ENCODE measurements around the gene RNMT.

Gene RNMT

DNA sequence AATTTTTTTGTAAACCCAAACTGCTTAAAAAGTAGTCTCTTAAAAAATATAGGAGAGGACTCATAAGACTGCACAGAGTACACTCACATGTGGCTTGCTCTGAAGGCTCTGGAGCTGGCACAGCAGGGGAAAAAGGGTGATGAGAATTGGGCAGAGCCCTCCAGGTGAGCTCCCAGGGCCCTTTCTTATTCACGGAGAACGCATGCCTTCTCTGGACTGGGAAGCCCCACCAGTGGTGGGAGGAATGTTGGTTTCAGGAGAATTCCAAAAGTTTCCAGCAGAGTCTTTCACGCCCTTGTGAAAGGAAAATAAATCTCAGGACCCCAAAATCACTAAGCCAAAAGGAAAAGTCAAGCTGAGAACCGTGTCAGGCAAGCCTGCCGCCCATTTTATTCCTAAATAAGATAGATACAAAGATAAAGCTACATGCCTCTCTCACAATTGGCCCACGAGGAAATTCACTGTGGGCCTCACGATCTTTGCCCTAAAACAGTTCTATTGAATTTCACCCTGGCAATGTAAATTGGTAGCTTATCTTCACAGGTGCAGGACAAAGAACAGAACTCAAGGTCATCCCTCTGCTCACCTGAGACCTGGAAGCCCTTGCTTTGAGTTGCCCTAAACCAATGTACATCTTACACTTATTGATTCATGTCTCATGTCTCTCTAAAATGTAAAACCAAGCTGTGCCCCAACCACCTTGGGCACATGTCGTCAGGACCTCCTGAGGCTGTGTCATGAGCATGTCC is 82.0 kb downstream of the RNMT start:
- H3K4me2 ChIP-seq (ENCODE audit: low read depth, low read length, poor library complexity, severe bottlenecking): no peak overlapping the region
- H3K27ac ChIP-seq (ENCODE audit: low read depth, low read length): no peak overlapping the region
- no peaks in the 10 kb centered on the region for H3K27me3 ChIP-seq (ENCODE audit: low read length)

DNA sequence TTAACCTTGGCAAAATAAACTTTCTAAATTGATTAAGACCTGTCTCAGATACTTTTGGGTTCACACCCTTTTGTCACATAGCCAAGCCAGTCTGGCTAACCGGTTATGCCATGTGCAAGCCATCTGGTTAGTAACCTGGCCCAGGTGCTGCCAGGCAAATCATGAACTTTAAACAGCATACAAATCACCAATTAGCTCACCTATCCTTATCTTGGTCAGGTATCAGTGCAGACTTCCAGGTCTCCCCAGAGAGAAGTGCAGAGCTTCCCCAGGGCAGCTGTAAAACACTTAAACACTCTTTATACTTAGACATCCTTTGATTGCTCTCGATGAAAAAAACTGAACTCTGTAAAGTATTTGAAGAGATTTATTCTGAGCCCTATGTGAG is 82.6 kb downstream of the RNMT start:
- H3K4me3 ChIP-seq (ENCODE audit: insufficient read depth, low read length, poor library complexity, severe bottlenecking): no peak overlapping the region

More for the DNA sequence above, 82.0 kb downstream of the RNMT start:
- Histone ChIP-seq H3K9me3 (ENCODE audit: insufficient read depth, low read length) (no peaks in the 10 kb centered on the region), H3K9me2 (replicated peaks; ENCODE audit: insufficient read depth, low read length) (no peaks in the 10 kb centered on the region), H3K79me2 (ENCODE audit: insufficient read depth, low read length) (no peaks in the 10 kb centered on the region), H3F3A (ENCODE audit: insufficient read depth) (no peaks in the 10 kb centered on the region), H4K20me1 (ENCODE audit: low read depth, low read length) (no peaks in the 10 kb centered on the region), H3K4me3 (ENCODE audit: insufficient read depth, low read length, poor library complexity, severe bottlenecking) (no peak overlapping the region), H3K9ac (ENCODE audit: low read length) (no peak overlapping the region), H2AFZ (ENCODE audit: low read depth, low read length, severe bottlenecking) (no peak overlapping the region), H3K36me3 (ENCODE audit: low read length) (no peaks in the 10 kb centered on the region)
- TF ChIP-seq EZH2phosphoT487 (conservative IDR thresholded peaks at IDR 0.05; ENCODE audit: low read length): no peak
- TF ChIP-seq, protein P1, sequence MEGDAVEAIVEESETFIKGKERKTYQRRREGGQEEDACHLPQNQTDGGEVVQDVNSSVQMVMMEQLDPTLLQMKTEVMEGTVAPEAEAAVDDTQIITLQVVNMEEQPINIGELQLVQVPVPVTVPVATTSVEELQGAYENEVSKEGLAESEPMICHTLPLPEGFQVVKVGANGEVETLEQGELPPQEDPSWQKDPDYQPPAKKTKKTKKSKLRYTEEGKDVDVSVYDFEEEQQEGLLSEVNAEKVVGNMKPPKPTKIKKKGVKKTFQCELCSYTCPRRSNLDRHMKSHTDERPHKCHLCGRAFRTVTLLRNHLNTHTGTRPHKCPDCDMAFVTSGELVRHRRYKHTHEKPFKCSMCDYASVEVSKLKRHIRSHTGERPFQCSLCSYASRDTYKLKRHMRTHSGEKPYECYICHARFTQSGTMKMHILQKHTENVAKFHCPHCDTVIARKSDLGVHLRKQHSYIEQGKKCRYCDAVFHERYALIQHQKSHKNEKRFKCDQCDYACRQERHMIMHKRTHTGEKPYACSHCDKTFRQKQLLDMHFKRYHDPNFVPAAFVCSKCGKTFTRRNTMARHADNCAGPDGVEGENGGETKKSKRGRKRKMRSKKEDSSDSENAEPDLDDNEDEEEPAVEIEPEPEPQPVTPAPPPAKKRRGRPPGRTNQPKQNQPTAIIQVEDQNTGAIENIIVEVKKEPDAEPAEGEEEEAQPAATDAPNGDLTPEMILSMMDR (IDR thresholded peaks at IDR 0.05; ENCODE audit: insufficient read depth, low read length, poor library complexity, severe bottlenecking): no peak

DNA sequence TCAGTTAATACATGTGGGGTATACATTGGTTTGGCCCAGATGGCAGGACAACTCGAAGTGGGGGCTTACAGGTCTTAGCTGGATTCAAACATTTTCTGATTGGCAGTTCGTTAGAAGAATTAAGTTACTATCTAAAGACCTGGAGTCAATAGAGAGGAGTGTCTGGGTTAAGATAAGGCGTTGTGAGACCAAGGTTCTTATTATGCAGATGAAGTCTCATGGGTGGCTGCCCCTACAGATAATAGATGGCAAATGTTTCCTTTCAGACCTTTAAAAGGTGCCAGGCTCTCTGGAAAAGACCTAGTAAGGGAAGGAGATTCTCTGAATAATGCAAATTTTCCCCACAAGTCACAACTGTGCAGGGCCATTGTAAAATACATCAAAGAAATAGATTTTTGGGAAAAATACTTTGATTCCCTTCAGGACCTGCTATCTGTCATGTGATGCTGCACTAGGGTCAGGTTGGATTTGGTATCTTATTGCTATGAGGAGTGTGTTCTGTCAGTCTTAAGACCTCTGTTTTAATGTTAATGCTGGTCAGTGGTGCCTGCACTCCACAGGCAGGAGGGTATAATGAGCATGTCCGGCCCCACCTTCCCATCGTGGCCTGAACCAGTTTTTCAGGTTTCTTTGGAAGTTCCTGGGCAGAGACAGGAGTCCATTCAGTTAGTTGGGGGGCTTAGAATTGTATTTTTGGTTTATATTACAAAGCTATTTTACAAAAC is 83.2 kb downstream of the RNMT start:
- no peak overlapping the region for H3K4me3 ChIP-seq (ENCODE audit: insufficient read depth, low read length, poor library complexity, severe bottlenecking)

More for the DNA sequence above, 82.6 kb downstream of the RNMT start:
- no peaks in the 10 kb centered on the region for H3K27me3 ChIP-seq (ENCODE audit: low read length)
- H2AFZ ChIP-seq (ENCODE audit: low read depth, low read length, severe bottlenecking): no peak overlapping the region
- H3K9ac ChIP-seq (ENCODE audit: low read length): no peak overlapping the region
- no peak overlapping the region for H3K27ac ChIP-seq (ENCODE audit: low read depth, low read length)
- no peaks in the 10 kb centered on the region for H3F3A ChIP-seq (ENCODE audit: insufficient read depth)
- no peak for TF ChIP-seq EZH2phosphoT487 (conservative IDR thresholded peaks at IDR 0.05; ENCODE audit: low read length)
- TF ChIP-seq, protein P1 (IDR thresholded peaks at IDR 0.05; ENCODE audit: insufficient read depth, low read length, poor library complexity, severe bottlenecking): no peak
- no peak overlapping the region for H3K4me2 ChIP-seq (ENCODE audit: low read depth, low read length, poor library complexity, severe bottlenecking)
- H4K20me1 ChIP-seq (ENCODE audit: low read depth, low read length): no peaks in the 10 kb centered on the region
- H3K9me2 ChIP-seq (replicated peaks; ENCODE audit: insufficient read depth, low read length): no peaks in the 10 kb centered on the region
- no peaks in the 10 kb centered on the region for H3K9me3 ChIP-seq (ENCODE audit: insufficient read depth, low read length)
- no peaks in the 10 kb centered on the region for H3K79me2 ChIP-seq (ENCODE audit: insufficient read depth, low read length)
- no peaks in the 10 kb centered on the region for H3K36me3 ChIP-seq (ENCODE audit: low read length)

More for the DNA sequence above, 83.2 kb downstream of the RNMT start:
- no peak overlapping the region for H3K9ac ChIP-seq (ENCODE audit: low read length)
- no peaks in the 10 kb centered on the region for H3K36me3 ChIP-seq (ENCODE audit: low read length)
- no peaks in the 10 kb centered on the region for H3F3A ChIP-seq (ENCODE audit: insufficient read depth)
- no peaks in the 10 kb centered on the region for H3K27me3 ChIP-seq (ENCODE audit: low read length)
- H3K9me3 ChIP-seq (ENCODE audit: insufficient read depth, low read length): no peaks in the 10 kb centered on the region
- no peaks in the 10 kb centered on the region for H3K9me2 ChIP-seq (replicated peaks; ENCODE audit: insufficient read depth, low read length)
- H2AFZ ChIP-seq (ENCODE audit: low read depth, low read length, severe bottlenecking): no peak overlapping the region
- no peak overlapping the region for H3K4me2 ChIP-seq (ENCODE audit: low read depth, low read length, poor library complexity, severe bottlenecking)
- TF ChIP-seq EZH2phosphoT487 (conservative IDR thresholded peaks at IDR 0.05; ENCODE audit: low read length): no peak
- TF ChIP-seq, protein P1 (IDR thresholded peaks at IDR 0.05; ENCODE audit: insufficient read depth, low read length, poor library complexity, severe bottlenecking): no peak
- H3K79me2 ChIP-seq (ENCODE audit: insufficient read depth, low read length): no peaks in the 10 kb centered on the region
- no peak overlapping the region for H3K27ac ChIP-seq (ENCODE audit: low read depth, low read length)
- H4K20me1 ChIP-seq (ENCODE audit: low read depth, low read length): no peaks in the 10 kb centered on the region
